Erythroblast (primary cell): ENCODE measurements around the gene CDX1.

Source experiments
- GATA1 ChIP-seq: IDR thresholded peaks from 2 replicates; pipeline ENCODE4 v1.6.1; 2011; ENCODE audit warnings: low read depth, mild to moderate bottlenecking, control low read depth, low read length, moderate library complexity
- POLR2A ChIP-seq: IDR thresholded peaks from 2 replicates; pipeline ENCODE4 v1.6.1; 2011; ENCODE audit warnings: mild to moderate bottlenecking, low read length

DNA sequence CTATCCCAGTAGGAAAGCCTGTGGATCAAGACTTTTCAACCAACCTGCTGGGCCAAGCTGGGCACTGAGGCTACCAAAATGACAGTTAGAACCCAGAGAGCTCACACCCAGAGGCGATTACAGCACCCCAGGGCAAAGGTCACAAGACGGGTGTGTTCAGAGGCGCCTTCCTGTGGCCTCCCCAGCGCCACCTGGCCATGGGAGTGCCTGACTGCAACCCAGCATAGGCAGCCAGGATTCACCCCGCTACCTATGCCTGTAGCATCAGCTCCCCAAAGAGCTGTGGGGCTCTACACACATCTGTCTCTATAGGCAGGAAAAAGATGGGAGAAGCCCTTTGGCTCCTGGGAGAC lies 44.4 kb upstream of the CDX1 start:
- TF ChIP-seq POLR2A: no peak
- TF ChIP-seq GATA1: no peak
